ENCODE results near the gene ATXN7L3. TPM values are rescaled to one million over a fixed set of nuclear protein-coding genes. Genes with fewer than 3 reads are reported as not detected.
A peak's percentile ranks its signal among the peaks of the same experiment; 100 is the strongest.

ATXN7L3 gene
- total and polyA plus RNA-seq, 5 experiments from 2014 or later, result 9.3 to 125 (median 14.2) TPM

DNA sequence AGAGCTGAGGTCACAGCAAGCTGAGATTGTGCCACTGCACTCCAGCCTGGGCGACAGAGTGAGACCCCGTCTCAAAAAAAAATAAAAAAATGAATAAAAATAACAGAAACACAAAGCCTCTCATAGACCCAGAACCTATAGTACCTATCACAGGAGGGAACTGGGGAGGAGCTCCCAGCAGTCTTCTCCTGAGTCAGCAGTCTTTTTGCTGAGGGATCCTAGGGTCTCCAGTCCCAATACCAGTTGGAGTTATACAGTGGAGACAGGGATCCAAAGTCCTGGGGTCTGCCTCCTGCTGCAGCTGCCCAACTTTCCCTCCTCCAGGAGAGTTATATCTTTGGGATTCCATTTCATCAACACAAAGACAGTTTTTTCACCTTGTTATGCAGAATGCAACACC, 16.7 kb downstream of the ATXN7L3 start:
- no peaks in the 10 kb centered on the region for H3K27me3 Mint-ChIP-seq
- H3K4me1 Mint-ChIP-seq, result peaks cover 20 to 48% (median 40%) of the 10 kb centered on the region in 4 donors
- peak overlapping the region in 3 of 10 donors; percentile 31 to 67 (median 62) for H3K27ac Mint-ChIP-seq
- H3K36me3 Mint-ChIP-seq, result peaks cover 0 to 29% (median 6%) of the 10 kb centered on the region in 3 donors
- H3K9me3 Mint-ChIP-seq, result no peaks in the 10 kb centered on the region
- DNase-seq, result no peak
- POLR2A ChIA-PET, result interaction anchor here (1.7 kb wide), 1 partner anchor 144 kb away, joined by 10 read pairs; no protein-coding TSS in a partner anchor
- peak overlapping the region in 4 of 10 donors; percentile 28 to 74 (median 34) for H3K4me3 Mint-ChIP-seq
- no peak for ATAC-seq

DNA sequence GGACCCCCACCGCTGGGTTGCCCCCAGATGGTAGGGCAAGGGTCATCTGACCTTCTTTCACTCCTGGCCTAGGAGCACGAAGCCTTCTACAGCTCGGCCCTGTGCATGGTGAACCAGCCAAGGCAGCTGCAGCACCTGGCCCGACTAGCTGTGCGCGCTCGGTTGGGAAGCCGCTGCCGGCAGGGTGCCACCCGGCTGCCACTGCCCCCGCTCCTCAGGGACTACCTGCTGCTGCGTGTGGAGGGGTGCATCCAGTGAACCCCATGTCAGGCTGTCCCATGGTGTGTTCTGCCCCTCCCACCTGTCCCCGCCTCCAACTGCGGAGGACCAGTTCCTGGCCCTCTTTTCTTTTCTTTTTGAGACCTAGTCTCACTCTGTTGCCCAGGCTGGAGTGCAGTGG, 21.6 kb downstream of the ATXN7L3 start:
- peaks cover 4 to 12% (median 9%) of the 10 kb centered on the region in 4 donors for H3K4me1 Mint-ChIP-seq
- H3K27me3 Mint-ChIP-seq, result no peaks in the 10 kb centered on the region
- peak overlapping the region in 1 of 10 donors; percentile 56 for H3K27ac Mint-ChIP-seq
- POLR2A ChIA-PET, result no interaction called here
- ATAC-seq, result no peak
- H3K9me3 Mint-ChIP-seq, result no peaks in the 10 kb centered on the region
- H3K36me3 Mint-ChIP-seq, result peaks cover 0 to 28% (median 12%) of the 10 kb centered on the region in 3 donors
- H3K4me3 Mint-ChIP-seq, result no peak overlapping the region
- DNase-seq, result no peak

DNA sequence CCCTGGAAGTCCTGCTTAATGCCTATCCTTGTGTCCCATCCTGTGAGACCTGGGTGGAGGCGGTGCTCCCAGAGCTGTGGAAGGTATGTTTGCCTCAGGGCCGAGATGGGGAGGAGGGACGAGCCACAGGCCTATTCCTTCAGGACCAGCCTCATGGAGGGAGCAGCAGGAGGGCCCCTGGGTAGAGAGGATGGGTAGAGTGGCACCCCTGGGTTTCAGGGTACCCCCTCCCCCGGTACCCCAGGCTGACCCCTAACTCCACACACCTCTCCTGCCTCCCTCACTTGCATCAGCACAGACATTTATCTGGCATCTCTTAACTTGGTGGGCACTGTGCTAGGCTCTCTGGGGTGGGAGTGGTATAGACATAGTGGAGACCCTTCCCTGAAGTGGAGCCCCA, 22.0 kb downstream of the ATXN7L3 start:
- H3K4me1 Mint-ChIP-seq, result peaks cover 4 to 10% (median 7%) of the 10 kb centered on the region in 4 donors
- POLR2A ChIA-PET, result no interaction called here
- peak overlapping the region in 3 of 10 donors; percentile 56 to 64 (median 56) for H3K27ac Mint-ChIP-seq
- no peak for ATAC-seq
- peaks cover 0 to 28% (median 12%) of the 10 kb centered on the region in 3 donors for H3K36me3 Mint-ChIP-seq
- H3K9me3 Mint-ChIP-seq, result no peaks in the 10 kb centered on the region
- H3K4me3 Mint-ChIP-seq, result no peak overlapping the region
- H3K27me3 Mint-ChIP-seq, result no peaks in the 10 kb centered on the region
- DNase-seq, result no peak

DNA sequence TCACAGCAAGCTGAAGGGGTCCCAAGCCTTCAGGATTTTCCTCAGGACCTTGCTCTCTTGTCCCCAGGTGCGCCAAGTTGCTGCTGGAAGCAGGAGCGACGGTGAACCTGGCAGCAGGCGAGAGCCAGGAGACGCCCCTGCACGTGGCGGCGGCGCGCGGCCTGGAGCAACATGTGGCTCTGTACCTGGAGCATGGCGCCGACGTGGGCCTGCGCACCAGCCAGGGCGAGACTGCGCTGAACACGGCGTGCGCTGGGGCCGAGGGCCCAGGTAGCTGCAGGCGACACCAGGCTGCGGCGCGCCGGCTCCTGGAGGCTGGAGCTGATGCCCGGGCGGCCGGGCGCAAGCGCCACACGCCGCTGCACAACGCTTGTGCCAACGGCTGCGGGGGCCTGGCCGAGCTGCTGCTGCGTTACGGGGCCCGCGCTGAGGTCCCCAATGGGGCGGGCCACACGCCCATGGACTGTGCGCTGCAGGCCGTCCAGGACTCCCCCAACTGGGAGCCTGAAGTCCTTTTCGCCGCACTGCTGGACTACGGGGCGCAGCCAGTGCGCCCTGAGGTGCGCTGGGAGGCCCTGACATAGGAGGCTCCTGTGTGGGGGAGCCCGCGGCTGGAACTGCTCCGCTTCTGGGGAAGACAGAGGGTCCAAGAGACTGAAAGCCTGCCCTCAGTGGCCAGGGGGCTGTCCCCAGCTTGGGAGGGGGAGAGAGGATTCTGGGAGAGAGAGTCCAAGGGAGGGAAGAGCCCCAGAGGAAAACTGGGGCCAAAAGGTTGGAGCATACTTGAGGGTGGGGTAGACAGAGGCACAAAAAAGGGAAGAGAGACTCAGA, 22.8 kb downstream of the ATXN7L3 start:
- Mint-ChIP-seq H3K27me3 (no peaks in the 10 kb centered on the region), H3K4me3 (no peak overlapping the region), H3K4me1 (peaks cover 3 to 7% (median 5%) of the 10 kb centered on the region in 4 donors), H3K9me3 (no peaks in the 10 kb centered on the region), H3K36me3 (peaks cover 0 to 25% (median 10%) of the 10 kb centered on the region in 3 donors), H3K27ac (peak overlapping the region in 5 of 10 donors; percentile 17 to 76 (median 56))
- DNase-seq (no peak), ATAC-seq (no peak)
- POLR2A ChIA-PET, result interaction anchor here (1.3 kb wide), 1 partner anchor 8 kb away, joined by 3 read pairs; no protein-coding TSS in a partner anchor

DNA sequence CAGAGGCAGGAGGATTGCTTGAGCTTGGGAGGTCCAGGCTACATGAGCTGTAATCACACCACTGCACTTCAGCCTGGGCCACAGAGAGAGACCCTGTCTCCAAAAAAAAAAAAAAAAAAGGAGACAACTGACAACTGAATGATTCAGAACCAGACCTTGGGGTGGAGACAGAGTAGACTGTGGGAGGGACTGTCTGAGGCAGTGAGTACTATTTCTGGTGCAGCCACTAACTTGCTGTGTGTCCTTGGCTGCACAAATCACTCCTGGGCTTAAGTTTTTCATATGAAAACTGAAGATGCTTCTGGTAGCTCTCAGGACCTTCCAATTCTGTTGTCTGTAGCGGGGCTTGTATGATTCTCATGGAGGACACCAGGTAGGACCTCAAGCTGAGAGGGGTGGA, 23.4 kb downstream of the ATXN7L3 start:
- DNase-seq, result no peak
- peaks cover 0 to 6% (median 3%) of the 10 kb centered on the region in 4 donors for H3K4me1 Mint-ChIP-seq
- H3K9me3 Mint-ChIP-seq, result no peaks in the 10 kb centered on the region
- ATAC-seq, result no peak
- H3K36me3 Mint-ChIP-seq, result peaks cover 0 to 19% (median 7%) of the 10 kb centered on the region in 3 donors
- peak overlapping the region in 4 of 10 donors; percentile 17 to 76 (median 62) for H3K27ac Mint-ChIP-seq
- H3K27me3 Mint-ChIP-seq, result no peaks in the 10 kb centered on the region
- H3K4me3 Mint-ChIP-seq, result no peak overlapping the region
- POLR2A ChIA-PET, result interaction anchor here (1.3 kb wide), 1 partner anchor 8 kb away, joined by 3 read pairs; no protein-coding TSS in a partner anchor

DNA sequence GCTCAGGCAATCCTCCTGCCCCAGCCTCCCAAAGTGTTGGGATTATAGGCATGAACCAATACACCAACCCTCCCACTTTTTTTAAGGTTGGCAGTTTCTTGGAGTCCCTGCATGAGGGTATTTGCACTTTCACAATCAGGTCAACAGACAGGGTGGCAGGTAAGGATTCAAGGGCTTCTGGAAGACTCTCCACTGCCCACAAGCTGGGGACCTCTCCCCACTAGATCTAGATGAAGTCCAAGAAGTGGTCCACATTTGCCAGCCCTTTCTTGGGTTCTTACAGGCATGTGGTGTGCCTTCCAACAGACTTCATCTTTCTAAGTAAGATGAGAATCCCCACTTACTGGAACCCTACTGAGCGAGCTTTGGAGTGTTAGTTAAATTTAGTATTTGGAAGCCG, 25.3 kb downstream of the ATXN7L3 start:
- POLR2A ChIA-PET, result interaction anchor here (3.0 kb wide), 1 partner anchor 12 kb away, joined by 10 read pairs; the partner anchor contains the start of gene TMUB2
- Mint-ChIP-seq H3K9me3 (no peaks in the 10 kb centered on the region), H3K27ac (no peak overlapping the region), H3K36me3 (peaks cover 0 to 18% (median 7%) of the 10 kb centered on the region in 3 donors), H3K4me1 (peaks cover 0 to 8% (median 3%) of the 10 kb centered on the region in 4 donors), H3K4me3 (no peak overlapping the region), H3K27me3 (no peaks in the 10 kb centered on the region)
- no peak for DNase-seq
- no peak for ATAC-seq

DNA sequence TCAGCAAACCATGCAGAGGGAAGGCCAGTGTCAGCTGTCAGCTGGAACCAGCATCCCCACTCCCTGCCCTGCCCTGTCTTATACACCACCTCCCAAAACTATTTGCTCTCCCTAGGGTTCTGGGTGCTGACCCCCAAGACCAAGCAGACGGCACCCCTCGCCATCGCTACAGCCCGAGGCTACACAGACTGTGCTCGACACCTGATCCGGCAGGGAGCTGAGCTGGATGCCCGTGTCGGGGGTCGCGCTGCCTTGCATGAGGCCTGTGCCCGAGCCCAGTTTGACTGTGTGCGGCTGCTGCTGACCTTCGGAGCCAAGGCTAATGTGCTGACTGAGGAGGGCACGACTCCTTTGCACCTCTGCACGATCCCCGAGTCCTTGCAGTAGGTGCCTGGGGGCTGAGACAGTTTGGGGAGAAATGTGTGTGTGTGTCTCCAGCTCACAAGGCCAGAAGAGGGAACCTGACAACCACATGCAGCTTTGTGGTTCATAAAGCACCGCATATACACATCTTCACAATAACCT, 27.7 kb downstream of the ATXN7L3 start:
- no peaks in the 10 kb centered on the region for H3K9me3 Mint-ChIP-seq
- DNase-seq (no peak), ATAC-seq (no peak)
- H3K4me3 Mint-ChIP-seq, result peak overlapping the region in 1 of 10 donors; percentile 8
- POLR2A ChIA-PET, result interaction anchor here (0.7 to 3.0 kb wide), 4 partner anchors 14 to 66 kb away, joined by 3 to 10 read pairs (median 4); partner anchors contain the start of genes HDAC5 and TMUB2
- H3K27ac Mint-ChIP-seq, result peak overlapping the region in 5 of 10 donors; percentile 15 to 76 (median 37)
- H3K27me3 Mint-ChIP-seq, result no peaks in the 10 kb centered on the region
- peaks cover 0 to 8% (median 6%) of the 10 kb centered on the region in 3 donors for H3K36me3 Mint-ChIP-seq
- H3K4me1 Mint-ChIP-seq, result peaks cover 10 to 16% (median 11%) of the 10 kb centered on the region in 4 donors

DNA sequence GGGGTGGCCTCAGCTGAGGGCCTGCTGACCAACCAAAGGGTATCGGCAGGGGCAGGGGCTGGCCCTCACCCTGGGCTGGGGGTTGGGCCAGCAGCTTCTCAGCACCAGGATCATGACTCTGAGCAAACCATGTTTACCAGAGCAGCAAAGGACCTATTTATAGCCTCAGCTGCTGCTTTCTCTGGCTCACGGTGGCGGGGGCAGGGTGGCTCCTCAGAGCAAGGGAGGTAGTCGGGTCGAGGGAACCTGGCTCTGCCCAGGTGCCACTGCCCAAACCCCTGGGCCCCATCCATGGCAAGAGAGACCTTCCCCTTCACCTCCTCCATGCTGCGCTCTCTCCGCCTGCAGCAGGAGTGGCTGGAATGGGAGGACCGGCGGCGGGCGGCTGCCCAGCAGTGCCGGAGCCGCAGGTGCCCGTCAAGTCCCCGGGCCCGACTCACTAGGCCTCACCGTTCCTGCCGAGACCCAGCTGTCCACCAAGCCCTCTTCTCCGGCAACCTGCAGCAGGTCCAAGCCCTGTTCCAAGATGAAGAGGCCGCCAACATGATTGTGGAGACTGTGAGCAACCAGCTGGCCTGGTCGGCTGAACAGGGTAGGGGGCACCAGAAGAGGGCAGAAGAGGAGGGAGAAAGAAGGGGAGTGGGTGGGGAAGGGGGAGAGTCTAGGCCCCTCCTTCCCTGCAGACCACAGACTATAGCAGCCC, 29.0 kb downstream of the ATXN7L3 start, which contains the start of gene ASB16:
Gene ASB16 (plus strand): TSS at position 206 of the 703 bp plus-strand sequence. CDS start 86 bp downstream, at position 292.
- DNase-seq (no peak), ATAC-seq (no peak)
- Mint-ChIP-seq H3K36me3 (peaks cover 0 to 2% (median 2%) of the 10 kb centered on the region in 3 donors), H3K4me1 (peaks cover 10 to 16% (median 12%) of the 10 kb centered on the region in 4 donors), H3K9me3 (no peaks in the 10 kb centered on the region), H3K4me3 (no peak within 1 kb of the TSS), H3K27me3 (no peaks in the 10 kb centered on the region), H3K27ac (peak within 1 kb of the TSS in 1 of 10 donors; percentile 78)
- POLR2A ChIA-PET, result interaction anchor here (0.6 to 1.0 kb wide), 4 partner anchors 14 to 951 kb away, joined by 3 to 5 read pairs (median 4); partner anchors contain the start of gene TMUB2

DNA sequence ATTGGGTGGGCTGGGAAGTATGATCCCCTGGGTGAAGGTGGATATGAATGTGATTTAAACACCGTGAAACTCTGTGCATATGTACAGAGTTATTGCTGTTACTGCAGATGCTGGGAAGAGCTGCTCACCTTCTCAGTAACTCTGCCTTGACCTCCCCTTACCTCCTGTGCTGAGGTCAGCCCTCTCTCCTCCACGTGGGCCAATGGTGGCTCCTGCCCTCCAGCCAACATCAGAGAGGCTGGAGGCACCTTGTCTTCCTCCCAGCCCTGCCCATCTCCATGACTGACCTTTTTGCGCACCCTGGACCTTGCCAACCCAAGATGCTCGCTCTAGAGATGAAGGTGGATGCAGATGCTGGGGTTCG, 29.6 kb downstream of the ATXN7L3 start:
- DNase-seq (no peak), ATAC-seq (no peak)
- Mint-ChIP-seq H3K36me3 (no peaks in the 10 kb centered on the region), H3K27ac (peak overlapping the region in 1 of 10 donors; percentile 78), H3K4me3 (no peak overlapping the region), H3K9me3 (no peaks in the 10 kb centered on the region), H3K4me1 (peaks cover 10 to 16% (median 12%) of the 10 kb centered on the region in 4 donors), H3K27me3 (no peaks in the 10 kb centered on the region)
- POLR2A ChIA-PET, result interaction anchor here (0.6 to 1.0 kb wide), 3 partner anchors 16 to 950 kb away, joined by 3 to 5 read pairs (median 4); partner anchors contain the start of gene TMUB2

DNA sequence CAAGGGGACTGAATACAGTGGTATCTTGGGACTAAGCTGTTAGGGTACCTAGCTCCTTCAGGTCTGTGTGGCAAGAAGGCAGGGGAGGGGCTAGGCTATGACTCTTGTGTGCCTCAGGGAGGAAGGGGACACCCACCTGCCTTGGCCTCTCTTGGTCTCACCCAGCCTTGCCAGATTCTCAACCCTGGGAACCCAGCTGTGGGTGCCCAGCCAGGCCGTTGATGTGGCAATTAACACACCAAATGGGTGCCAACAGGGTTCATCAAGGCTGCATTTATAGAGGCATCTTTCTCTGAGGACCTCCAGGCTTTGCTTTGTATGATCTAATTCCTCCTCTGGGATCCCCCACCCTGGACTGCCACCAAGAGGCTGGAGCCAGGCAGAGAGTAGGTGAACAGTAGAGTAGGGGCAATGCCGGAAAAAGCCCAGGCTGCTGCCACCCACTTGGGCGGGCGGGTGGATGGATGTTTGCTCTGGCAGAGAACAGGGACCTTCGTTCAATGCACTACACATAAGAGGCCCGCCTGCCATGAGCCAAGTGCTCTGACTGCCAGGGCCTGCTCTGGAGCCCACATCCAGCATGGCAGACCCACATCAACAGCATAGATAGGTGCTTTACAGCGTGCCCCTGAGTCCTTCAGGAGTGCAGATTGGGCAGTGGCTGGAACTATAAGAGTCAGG, 32.4 kb downstream of the ATXN7L3 start:
- Mint-ChIP-seq H3K4me1 (peaks cover 10 to 16% (median 12%) of the 10 kb centered on the region in 4 donors), H3K9me3 (no peaks in the 10 kb centered on the region), H3K36me3 (no peaks in the 10 kb centered on the region), H3K27ac (peak overlapping the region in 3 of 10 donors; percentile 14 to 89 (median 72)), H3K4me3 (no peak overlapping the region), H3K27me3 (no peaks in the 10 kb centered on the region)
- no peak for ATAC-seq
- POLR2A ChIA-PET, result interaction anchor here (0.6 kb wide), 1 partner anchor 31 kb away, joined by 4 read pairs; no protein-coding TSS in a partner anchor
- DNase-seq, result no peak

DNA sequence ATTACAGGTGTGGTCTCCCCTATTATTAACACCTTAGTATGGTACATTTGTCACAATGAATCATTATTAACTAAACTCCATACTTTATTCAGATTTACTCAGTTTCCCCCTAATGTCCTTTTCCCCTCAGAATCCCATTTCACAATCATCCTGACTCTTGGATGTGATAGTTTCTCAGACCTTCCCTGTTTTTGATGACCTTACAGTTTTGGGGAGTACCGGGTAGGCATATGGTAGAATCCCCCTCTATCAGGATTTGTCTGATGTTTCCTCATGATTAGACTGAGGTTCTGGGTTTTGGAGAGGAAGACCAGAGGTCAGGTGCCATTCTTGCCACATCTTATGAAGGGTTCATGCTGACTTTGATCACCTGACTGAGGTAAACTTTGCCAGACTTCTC, 35.2 kb downstream of the ATXN7L3 start:
- ATAC-seq (no peak), DNase-seq (no peak)
- H3K9me3 Mint-ChIP-seq, result no peaks in the 10 kb centered on the region
- H3K36me3 Mint-ChIP-seq, result no peaks in the 10 kb centered on the region
- no peaks in the 10 kb centered on the region for H3K27me3 Mint-ChIP-seq
- H3K27ac Mint-ChIP-seq, result no peak overlapping the region
- peaks cover 10 to 13% (median 12%) of the 10 kb centered on the region in 4 donors for H3K4me1 Mint-ChIP-seq
- POLR2A ChIA-PET, result no interaction called here
- no peak overlapping the region for H3K4me3 Mint-ChIP-seq

Data from naive thymus-derived CD8-positive, alpha-beta T cell (primary cell).